ENCODE data around the gene KIF22. TPM values are rescaled to one million over a fixed set of nuclear protein-coding genes. Genes with fewer than 3 reads are reported as not detected.
A peak's percentile ranks its signal among the peaks of the same experiment; 100 is the strongest.

The KIF22 gene
- total RNA-seq, 1 donor from 2014 or later: 14.3 TPM

DNA sequence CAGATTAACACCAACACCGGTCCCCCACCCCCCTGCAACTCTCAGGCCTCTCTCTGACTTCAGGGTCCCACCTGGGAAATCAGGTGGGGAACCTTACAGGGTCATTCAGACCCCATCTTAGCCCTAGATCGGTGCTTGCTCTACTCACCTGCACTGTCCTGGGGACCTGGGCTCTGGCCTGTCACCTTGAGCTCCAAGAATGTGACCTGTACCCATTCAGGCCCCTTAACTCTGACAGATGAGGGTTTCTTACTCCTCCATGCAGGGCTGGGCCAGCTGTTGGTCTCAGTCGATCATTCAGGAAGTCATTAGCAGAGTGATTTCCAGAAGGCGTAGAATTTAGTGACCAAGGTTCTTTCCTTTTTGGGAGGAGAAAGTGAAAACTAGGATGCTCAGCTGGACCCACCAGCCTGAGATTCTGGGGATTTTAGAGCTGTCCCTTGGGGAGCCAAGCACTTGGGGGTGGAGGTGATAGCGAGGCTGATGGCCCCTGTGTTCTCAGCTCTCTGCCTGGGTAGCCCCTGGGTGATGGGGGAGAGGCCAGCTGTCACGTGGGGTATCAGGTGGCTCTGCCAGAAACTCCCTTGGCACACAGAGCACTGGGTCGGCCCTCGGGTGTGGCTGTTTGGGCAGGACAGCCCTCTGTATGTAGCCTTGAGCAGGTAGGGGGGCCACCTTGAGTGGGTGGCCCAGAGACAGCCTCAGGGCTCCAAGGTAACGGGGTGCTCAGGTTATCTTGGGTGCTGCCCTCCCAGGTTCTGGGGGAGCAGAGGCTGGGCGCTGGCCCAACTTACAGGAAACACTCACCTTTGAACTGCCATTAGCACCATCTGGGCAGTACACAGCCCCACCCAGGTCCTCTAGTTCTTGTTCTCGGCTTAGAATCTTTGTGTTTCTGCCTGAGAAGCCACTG lies 30.4 kb downstream of the KIF22 start:
- H3K79me2 ChIP-seq (ENCODE audit: insufficient read depth, low read length): peaks cover 95% of the 10 kb centered on the region
- H3K4me3 ChIP-seq (ENCODE audit: insufficient read depth, low read depth, low read length): peak overlapping the region; percentile 85
- Mint-ChIP-seq H3K4me3 (ENCODE audit: unreplicated experiment) (peak overlapping the region; percentile 87), H3K27me3 (ENCODE audit: low read depth, unreplicated experiment) (no peaks in the 10 kb centered on the region), H3K4me1 (ENCODE audit: low read depth, unreplicated experiment) (peaks cover 34% of the 10 kb centered on the region), H3K36me3 (ENCODE audit: low read depth, unreplicated experiment) (peaks cover 8% of the 10 kb centered on the region), H3K27ac (ENCODE audit: unreplicated experiment) (peak overlapping the region; percentile 15), H3K9me3 (ENCODE audit: unreplicated experiment) (no peaks in the 10 kb centered on the region)
- H3K9ac ChIP-seq (ENCODE audit: low read length): peak overlapping the region; percentile 79
- TF ChIP-seq, protein P1, sequence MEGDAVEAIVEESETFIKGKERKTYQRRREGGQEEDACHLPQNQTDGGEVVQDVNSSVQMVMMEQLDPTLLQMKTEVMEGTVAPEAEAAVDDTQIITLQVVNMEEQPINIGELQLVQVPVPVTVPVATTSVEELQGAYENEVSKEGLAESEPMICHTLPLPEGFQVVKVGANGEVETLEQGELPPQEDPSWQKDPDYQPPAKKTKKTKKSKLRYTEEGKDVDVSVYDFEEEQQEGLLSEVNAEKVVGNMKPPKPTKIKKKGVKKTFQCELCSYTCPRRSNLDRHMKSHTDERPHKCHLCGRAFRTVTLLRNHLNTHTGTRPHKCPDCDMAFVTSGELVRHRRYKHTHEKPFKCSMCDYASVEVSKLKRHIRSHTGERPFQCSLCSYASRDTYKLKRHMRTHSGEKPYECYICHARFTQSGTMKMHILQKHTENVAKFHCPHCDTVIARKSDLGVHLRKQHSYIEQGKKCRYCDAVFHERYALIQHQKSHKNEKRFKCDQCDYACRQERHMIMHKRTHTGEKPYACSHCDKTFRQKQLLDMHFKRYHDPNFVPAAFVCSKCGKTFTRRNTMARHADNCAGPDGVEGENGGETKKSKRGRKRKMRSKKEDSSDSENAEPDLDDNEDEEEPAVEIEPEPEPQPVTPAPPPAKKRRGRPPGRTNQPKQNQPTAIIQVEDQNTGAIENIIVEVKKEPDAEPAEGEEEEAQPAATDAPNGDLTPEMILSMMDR (IDR thresholded peaks at IDR 0.05; ENCODE audit: insufficient read depth, low read depth, low read length): no peak
- TF ChIP-seq EZH2 (IDR thresholded peaks at IDR 0.05; ENCODE audit: insufficient read depth, low read length): no peak
- FAIRE-seq (no peak), DNase-seq (ENCODE audit: low read depth) (no peak)
- H4K20me1 ChIP-seq (ENCODE audit: insufficient read depth, low read length): peaks cover 20% of the 10 kb centered on the region
- peaks cover 4% of the 10 kb centered on the region for H3K36me3 ChIP-seq (ENCODE audit: insufficient read depth, low read length)
- peaks cover 62% of the 10 kb centered on the region for H3K4me1 ChIP-seq (ENCODE audit: insufficient read depth, low read length)
- H3K9me3 ChIP-seq (ENCODE audit: insufficient read depth, low read depth, low read length): no peaks in the 10 kb centered on the region
- peak overlapping the region; percentile 86 for H3K27ac ChIP-seq (ENCODE audit: low read depth, low read length)
- no peaks in the 10 kb centered on the region for H3K27me3 ChIP-seq (ENCODE audit: insufficient read depth, low read length)
- peak overlapping the region; percentile 92 for H3K4me2 ChIP-seq (ENCODE audit: low read length)
- no peak overlapping the region for H2AFZ ChIP-seq (ENCODE audit: low read depth, low read length)

DNA sequence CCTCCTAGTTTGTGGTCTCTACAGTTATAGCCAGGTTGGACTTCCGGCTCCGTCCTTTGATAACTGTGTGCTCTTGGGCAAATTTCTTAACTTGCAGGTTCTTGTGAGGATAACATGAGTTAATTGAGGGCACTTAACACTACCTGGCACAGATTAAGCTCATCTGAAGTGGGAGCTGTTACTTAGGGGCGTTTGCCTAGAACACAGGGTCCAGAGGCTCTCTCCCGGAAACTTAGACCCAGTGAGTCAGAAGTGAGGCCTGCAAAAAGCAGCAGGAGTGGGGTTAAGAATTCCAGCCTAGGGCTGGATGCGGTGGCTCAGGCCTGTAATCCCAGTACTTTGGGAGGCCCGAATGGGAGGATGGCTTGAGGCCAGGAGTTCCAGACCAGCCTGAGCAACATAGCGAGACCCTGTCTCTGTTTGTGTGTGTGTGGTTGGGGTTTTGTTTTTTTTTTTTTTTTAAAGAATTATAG lies 31.1 kb downstream of the KIF22 start:
- no peaks in the 10 kb centered on the region for H3K27me3 ChIP-seq (ENCODE audit: insufficient read depth, low read length)
- peak overlapping the region; percentile 92 for H3K4me2 ChIP-seq (ENCODE audit: low read length)
- H3K4me1 Mint-ChIP-seq (ENCODE audit: low read depth, unreplicated experiment): peaks cover 34% of the 10 kb centered on the region
- no peaks in the 10 kb centered on the region for H3K9me3 Mint-ChIP-seq (ENCODE audit: unreplicated experiment)
- H3K9ac ChIP-seq (ENCODE audit: low read length): peak overlapping the region; percentile 79
- peak overlapping the region; percentile 86 for H3K27ac ChIP-seq (ENCODE audit: low read depth, low read length)
- H3K4me1 ChIP-seq (ENCODE audit: insufficient read depth, low read length): peaks cover 66% of the 10 kb centered on the region
- H3K79me2 ChIP-seq (ENCODE audit: insufficient read depth, low read length): peaks cover 95% of the 10 kb centered on the region
- TF ChIP-seq, protein P1 (IDR thresholded peaks at IDR 0.05; ENCODE audit: insufficient read depth, low read depth, low read length): no peak
- TF ChIP-seq EZH2 (IDR thresholded peaks at IDR 0.05; ENCODE audit: insufficient read depth, low read length): no peak
- peaks cover 4% of the 10 kb centered on the region for H3K36me3 ChIP-seq (ENCODE audit: insufficient read depth, low read length)
- H4K20me1 ChIP-seq (ENCODE audit: insufficient read depth, low read length): peaks cover 21% of the 10 kb centered on the region
- FAIRE-seq (peak; percentile 41), DNase-seq (ENCODE audit: low read depth) (peak; percentile 85)
- no peaks in the 10 kb centered on the region for H3K27me3 Mint-ChIP-seq (ENCODE audit: low read depth, unreplicated experiment)
- no peak overlapping the region for H2AFZ ChIP-seq (ENCODE audit: low read depth, low read length)
- H3K9me3 ChIP-seq (ENCODE audit: insufficient read depth, low read depth, low read length): no peaks in the 10 kb centered on the region
- peak overlapping the region; percentile 85 for H3K4me3 ChIP-seq (ENCODE audit: insufficient read depth, low read depth, low read length)
- peak overlapping the region; percentile 87 for H3K4me3 Mint-ChIP-seq (ENCODE audit: unreplicated experiment)
- peak overlapping the region; percentile 50 for H3K27ac Mint-ChIP-seq (ENCODE audit: unreplicated experiment)
- H3K36me3 Mint-ChIP-seq (ENCODE audit: low read depth, unreplicated experiment): peaks cover 8% of the 10 kb centered on the region

Data from astrocyte (in vitro differentiated cells and primary cell).